Endothelial cell (in vitro differentiated cells): ENCODE results near the gene HOXA10. TPM values are rescaled to one million over a fixed set of nuclear protein-coding genes. Genes with fewer than 3 reads are reported as not detected.

Experiments
- DNase-seq: peaks from one replicate; pipeline ENCODE4 v3.0.0; 2021; ENCODE audit warnings: low spot score
- H3K27ac Mint-ChIP-seq: one replicate; pipeline ENCODE4 v1.8.0; 2021; ENCODE audit warnings: mixed read lengths, inconsistent platforms; ENCODE audit not compliant: unreplicated experiment
- H3K27me3 Mint-ChIP-seq: one replicate; pipeline ENCODE4 v1.8.0; 2021; ENCODE audit warnings: mild to moderate bottlenecking, moderate library complexity, mixed read lengths, inconsistent platforms; ENCODE audit not compliant: unreplicated experiment
- H3K36me3 Mint-ChIP-seq: one replicate; pipeline ENCODE4 v1.8.0; 2021; ENCODE audit warnings: mild to moderate bottlenecking, low read depth, mixed read lengths, inconsistent platforms; ENCODE audit not compliant: unreplicated experiment
- H3K4me1 Mint-ChIP-seq: one replicate; pipeline ENCODE4 v1.8.0; 2021; ENCODE audit warnings: mild to moderate bottlenecking, mixed read lengths, inconsistent platforms; ENCODE audit not compliant: unreplicated experiment
- H3K4me3 Mint-ChIP-seq: one replicate; pipeline ENCODE4 v1.8.0; 2021; ENCODE audit warnings: mild to moderate bottlenecking, mixed read lengths, inconsistent platforms; ENCODE audit not compliant: unreplicated experiment
- H3K9me3 Mint-ChIP-seq: one replicate; pipeline ENCODE4 v1.8.0; 2021; ENCODE audit warnings: mixed read lengths, inconsistent platforms; ENCODE audit not compliant: unreplicated experiment
- CTCF ChIP-seq: fragments of 200-600 bp; sonication (generic); IDR thresholded peaks from one replicate; pipeline ENCODE4 v1.5.0; 2021; ENCODE audit warnings: antibody characterized with exemption; ENCODE audit not compliant: unreplicated experiment
- total RNA-seq: library from RNA; stranded (reverse); fragmentation: NEBNext Ultra II Directional; extraction: Animal tissue kit (Norgen Biotek cat#: 25700); gene quantifications from one replicate; pipeline ENCODE4 v1.2.1, GENCODE V29; 2021; ENCODE audit not compliant: unreplicated experiment

The HOXA10 gene
- total RNA-seq, 1 donor from 2014 or later = not detected

- Mint-ChIP-seq H3K9me3 (no peaks in the 10 kb centered on the region), H3K4me1 (peaks cover 38% of the 10 kb centered on the region), H3K36me3 (peaks cover 4% of the 10 kb centered on the region), H3K27me3 (peaks cover 31% of the 10 kb centered on the region), H3K27ac (no peak overlapping the region), H3K4me3 (no peak overlapping the region)
- no peak for DNase-seq
- TF ChIP-seq CTCF = no peak
These were observed 8.1 kb downstream of the HOXA10 start for GRCh38 chr7:27165996-27166530.

GRCh38 chr7:27165089-27165995 is 8.8 kb downstream of the HOXA10 start, which contains the start of gene HOXA9:
TSS of gene HOXA9 (minus strand) at chr7:27165537. CDS start at chr7:27165457, 80 bp downstream.
- H3K4me1 Mint-ChIP-seq = peaks cover 34% of the 10 kb centered on the region
- no peak within 1 kb of the TSS for H3K27ac Mint-ChIP-seq
- no peak for DNase-seq
- H3K36me3 Mint-ChIP-seq = peaks cover 4% of the 10 kb centered on the region
- no peaks in the 10 kb centered on the region for H3K9me3 Mint-ChIP-seq
- H3K4me3 Mint-ChIP-seq = peak within 1 kb of the TSS; percentile 77
- TF ChIP-seq CTCF = no peak
- peaks cover 33% of the 10 kb centered on the region for H3K27me3 Mint-ChIP-seq

GRCh38 chr7:27164367-27165088 is 9.6 kb downstream of the HOXA10 start:
- Mint-ChIP-seq H3K4me1 (peaks cover 31% of the 10 kb centered on the region), H3K9me3 (no peaks in the 10 kb centered on the region), H3K27me3 (peaks cover 33% of the 10 kb centered on the region), H3K4me3 (no peak overlapping the region), H3K36me3 (peaks cover 4% of the 10 kb centered on the region), H3K27ac (no peak overlapping the region)
- TF ChIP-seq CTCF = no peak
- DNase-seq = peak; percentile 60

- no peak for TF ChIP-seq CTCF
- Mint-ChIP-seq H3K36me3 (peaks cover 4% of the 10 kb centered on the region), H3K27me3 (peaks cover 36% of the 10 kb centered on the region), H3K4me3 (no peak overlapping the region), H3K9me3 (no peaks in the 10 kb centered on the region), H3K27ac (no peak overlapping the region), H3K4me1 (peaks cover 31% of the 10 kb centered on the region)
- DNase-seq = no peak
These were observed 10.1 kb downstream of the HOXA10 start for GRCh38 chr7:27164045-27164366.
